SW 1271 (cell line): ENCODE data around the gene KPNA4.

Experiments used
- DNase-seq, 2 experiments: peaks; one replicate each; lab custom pipeline; 2025; lab: John Stamatoyannopoulos, UW

Gene KPNA4

GRCh38 chr3:160450846-160451245 lies 114.5 kb downstream of the KPNA4 start:
- DNase-seq, result no peak

GRCh38 chr3:160449636-160450598 lies 115.5 kb downstream of the KPNA4 start, which contains the start of gene TRIM59:
Gene TRIM59 (minus strand): TSS chr3:160449786. CDS start chr3:160439183, 10,603 bp downstream.
- peak; percentile 80 to 92 for DNase-seq

GRCh38 chr3:160448845-160449635 lies 116.3 kb downstream of the KPNA4 start:
- peak; percentile 44 to 76 for DNase-seq

- no peak for DNase-seq
These were observed 117.8 kb downstream of the KPNA4 start for GRCh38 chr3:160447544-160447943.

- no peak for DNase-seq
These were observed 118.8 kb downstream of the KPNA4 start for GRCh38 chr3:160446522-160447056.

- no peak for DNase-seq
These were observed 119.5 kb downstream of the KPNA4 start for GRCh38 chr3:160445854-160446253.
